Measurements from ENCODE around the gene TNNT3.

DNA sequence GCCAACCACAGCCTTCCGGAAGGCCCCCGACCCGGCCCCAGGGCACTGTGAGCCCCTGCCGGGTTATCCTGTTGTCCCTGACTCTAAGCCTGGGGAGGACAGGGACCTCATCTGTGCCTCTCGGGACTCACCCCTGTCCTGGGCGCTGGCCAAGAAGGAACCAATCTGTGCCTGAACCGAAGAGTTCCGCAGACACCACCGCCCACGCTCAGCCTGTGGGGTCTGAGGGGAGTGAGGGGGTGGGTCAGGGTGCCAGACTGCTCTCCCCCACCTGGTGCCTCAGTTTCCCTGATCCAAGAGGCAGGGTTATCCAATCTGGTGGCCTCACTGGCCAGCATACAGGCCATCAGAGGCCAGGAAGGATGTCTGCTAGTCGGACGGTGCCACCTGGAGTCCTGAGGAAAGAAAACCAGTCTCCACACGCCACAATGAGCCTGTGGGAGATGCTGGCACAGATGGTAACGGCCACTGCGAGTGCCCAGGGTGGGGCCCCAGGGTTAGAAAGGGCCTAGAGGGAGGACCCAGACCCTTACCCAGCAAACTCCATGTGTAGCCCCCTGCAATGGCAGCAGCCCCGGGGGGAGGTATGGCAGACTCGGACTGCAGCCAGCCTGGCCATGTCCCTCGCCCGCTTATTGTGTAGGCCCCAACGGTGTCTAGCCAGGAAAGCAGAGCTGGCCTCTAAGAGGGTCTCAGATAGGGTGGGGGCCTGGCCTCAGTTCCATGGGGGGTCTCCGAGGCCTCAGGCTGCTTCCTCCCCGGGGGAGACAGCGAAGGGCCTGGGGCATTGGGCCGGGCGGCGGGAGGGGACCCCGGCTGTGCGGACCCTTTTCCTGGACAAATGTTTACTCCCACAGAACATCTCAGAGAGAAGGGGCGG is 827 bp upstream of the TNNT3 start:
- TF ChIP-seq, protein P1, sequence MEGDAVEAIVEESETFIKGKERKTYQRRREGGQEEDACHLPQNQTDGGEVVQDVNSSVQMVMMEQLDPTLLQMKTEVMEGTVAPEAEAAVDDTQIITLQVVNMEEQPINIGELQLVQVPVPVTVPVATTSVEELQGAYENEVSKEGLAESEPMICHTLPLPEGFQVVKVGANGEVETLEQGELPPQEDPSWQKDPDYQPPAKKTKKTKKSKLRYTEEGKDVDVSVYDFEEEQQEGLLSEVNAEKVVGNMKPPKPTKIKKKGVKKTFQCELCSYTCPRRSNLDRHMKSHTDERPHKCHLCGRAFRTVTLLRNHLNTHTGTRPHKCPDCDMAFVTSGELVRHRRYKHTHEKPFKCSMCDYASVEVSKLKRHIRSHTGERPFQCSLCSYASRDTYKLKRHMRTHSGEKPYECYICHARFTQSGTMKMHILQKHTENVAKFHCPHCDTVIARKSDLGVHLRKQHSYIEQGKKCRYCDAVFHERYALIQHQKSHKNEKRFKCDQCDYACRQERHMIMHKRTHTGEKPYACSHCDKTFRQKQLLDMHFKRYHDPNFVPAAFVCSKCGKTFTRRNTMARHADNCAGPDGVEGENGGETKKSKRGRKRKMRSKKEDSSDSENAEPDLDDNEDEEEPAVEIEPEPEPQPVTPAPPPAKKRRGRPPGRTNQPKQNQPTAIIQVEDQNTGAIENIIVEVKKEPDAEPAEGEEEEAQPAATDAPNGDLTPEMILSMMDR (IDR thresholded peaks at IDR 0.05), result no peak
- TF ChIP-seq POLR2A (IDR thresholded peaks at IDR 0.05), result no peak

Data from testis (tissue), 2 donors.